H9 (cell line): Measurements from ENCODE around the gene MAGED4. TPM values are rescaled to one million over a fixed set of nuclear protein-coding genes. Genes with fewer than 3 reads are reported as not detected.

Source experiments
- DNase-seq: peaks from one replicate; pipeline ENCODE4 v3.0.0-alpha.2; 2017
- H2AFZ ChIP-seq: one replicate; pipeline ENCODE4 v1.6.1; 2013; ENCODE audit warnings: mild to moderate bottlenecking, low read length, control low read depth, moderate library complexity
- H2AK5ac ChIP-seq: 2 replicates; pipeline ENCODE4 v1.6.1; 2013; ENCODE audit warnings: low read length, control low read depth, mixed read lengths; ENCODE audit not compliant: insufficient read length
- H2BK120ac ChIP-seq: one replicate; pipeline ENCODE4 v1.6.1; 2013; ENCODE audit warnings: low read depth, mild to moderate bottlenecking, low read length, control low read depth, inconsistent platforms; ENCODE audit not compliant: poor library complexity, severe bottlenecking
- H2BK12ac ChIP-seq: 2 replicates; pipeline ENCODE4 v1.6.1; 2013; ENCODE audit warnings: low read length, control low read depth, mixed read lengths, low read depth; ENCODE audit not compliant: insufficient read length
- H2BK15ac ChIP-seq: 2 replicates; pipeline ENCODE4 v1.6.1; 2013; ENCODE audit warnings: low read depth, low read length, control low read depth
- H2BK20ac ChIP-seq: one replicate; pipeline ENCODE4 v1.6.1; 2013; ENCODE audit warnings: low read depth, mild to moderate bottlenecking, low read length, control low read depth, inconsistent platforms; ENCODE audit not compliant: poor library complexity, severe bottlenecking
- H2BK5ac ChIP-seq: 2 replicates; pipeline ENCODE4 v1.6.1; 2013; ENCODE audit warnings: low read length, control low read depth, mixed read lengths; ENCODE audit not compliant: insufficient read length
- H3K14ac ChIP-seq: 2 replicates; pipeline ENCODE4 v1.6.1; 2013; ENCODE audit warnings: low read length, control low read depth; ENCODE audit not compliant: insufficient read depth
- H3K18ac ChIP-seq: 2 replicates; pipeline ENCODE4 v1.6.1; 2013; ENCODE audit warnings: low read depth, mild to moderate bottlenecking, mixed read lengths, low read length, control low read depth; ENCODE audit not compliant: insufficient read length
- H3K23ac ChIP-seq: 2 replicates; pipeline ENCODE4 v1.6.1; 2013; ENCODE audit warnings: low read length, control low read depth, mixed read lengths, low read depth; ENCODE audit not compliant: insufficient read length
- H3K23me2 ChIP-seq: 2 replicates; pipeline ENCODE4 v1.6.1; 2013; ENCODE audit warnings: low read depth, mild to moderate bottlenecking, mixed read lengths, low read length, control low read depth; ENCODE audit not compliant: insufficient read length, poor library complexity, severe bottlenecking
- H3K27ac ChIP-seq: 2 replicates; pipeline ENCODE4 v1.5.1; 2013; ENCODE audit warnings: low read length, control low read depth, mixed read lengths, low read depth; ENCODE audit not compliant: insufficient read length
- H3K27me3 ChIP-seq: 2 replicates; pipeline ENCODE4 v1.6.1; 2013; ENCODE audit warnings: low read length, control low read depth, inconsistent platforms; ENCODE audit not compliant: insufficient read depth
- H3K4ac ChIP-seq: 2 replicates; pipeline ENCODE4 v1.6.1; 2013; ENCODE audit warnings: low read depth, mild to moderate bottlenecking, control low read depth, inconsistent platforms, low read length, moderate library complexity
- H3K4me1 ChIP-seq: 2 replicates; pipeline ENCODE4 v1.6.1; 2013; ENCODE audit warnings: low read length, control low read depth, inconsistent platforms; ENCODE audit not compliant: insufficient read depth
- H3K4me2 ChIP-seq: 2 replicates; pipeline ENCODE4 v1.6.1; 2013; ENCODE audit warnings: low read length, control low read depth, mixed read lengths; ENCODE audit not compliant: insufficient read length, insufficient read depth
- H3K56ac ChIP-seq: 2 replicates; pipeline ENCODE4 v1.6.1; 2013; ENCODE audit warnings: low read depth, mild to moderate bottlenecking, mixed read lengths, low read length, control low read depth; ENCODE audit not compliant: insufficient read length
- H3K79me1 ChIP-seq: 2 replicates; pipeline ENCODE4 v1.6.1; 2013; ENCODE audit warnings: low read depth, mild to moderate bottlenecking, moderate library complexity, low read length, control low read depth, inconsistent platforms; ENCODE audit not compliant: insufficient read depth, poor library complexity, severe bottlenecking
- H3K79me2 ChIP-seq: 2 replicates; pipeline ENCODE4 v1.6.1; 2013; ENCODE audit warnings: low read length, control low read depth, inconsistent platforms; ENCODE audit not compliant: insufficient read depth
- H3K9ac ChIP-seq: 2 replicates; pipeline ENCODE4 v1.6.1; 2013; ENCODE audit warnings: low read length, control low read depth, mixed read lengths; ENCODE audit not compliant: insufficient read length; ENCODE audit errors: extremely low read depth
- H3K9me3 ChIP-seq: one replicate; pipeline ENCODE4 v1.6.1; 2013; ENCODE audit warnings: low read depth, low read length, inconsistent platforms; ENCODE audit not compliant: control insufficient read depth
- H3T11ph ChIP-seq: one replicate; pipeline ENCODE4 v1.6.1; 2013; ENCODE audit warnings: mild to moderate bottlenecking, low read length, control low read depth, inconsistent platforms
- H4K20me1 ChIP-seq: one replicate; pipeline ENCODE4 v1.6.1; 2013; ENCODE audit not compliant: control insufficient read depth, insufficient read length, insufficient read depth
- H4K5ac ChIP-seq: 2 replicates; pipeline ENCODE4 v1.6.1; 2013; ENCODE audit warnings: low read depth, mild to moderate bottlenecking, mixed read lengths, low read length, control low read depth; ENCODE audit not compliant: insufficient read length
- H4K8ac ChIP-seq: replicated peaks from 2 replicates; pipeline ENCODE4 v1.6.1; 2013; ENCODE audit warnings: low read length, control low read depth, mixed read lengths, low read depth; ENCODE audit not compliant: insufficient read length
- H4K91ac ChIP-seq: 2 replicates; pipeline ENCODE4 v1.6.1; 2013; ENCODE audit warnings: low read depth, mild to moderate bottlenecking, moderate library complexity, mixed read lengths, low read length, control low read depth; ENCODE audit not compliant: insufficient read length
- H3K27ac Mint-ChIP-seq, 3 experiments: 2 replicates in 2 of 3; 3 replicates in 1 of 3; pipeline ENCODE4 v1.8.0; 2020 to 2021; ENCODE audit warnings: mixed read lengths in 3 of 3, mild to moderate bottlenecking in 1 of 3, moderate library complexity in 1 of 3
- H3K27me3 Mint-ChIP-seq: 2 replicates; pipeline ENCODE4 v1.8.0; 2021; ENCODE audit warnings: low read depth, mild to moderate bottlenecking, moderate library complexity, mixed read lengths
- H3K36me3 Mint-ChIP-seq, 3 experiments: 2 replicates in 2 of 3; 3 replicates in 1 of 3; pipeline ENCODE4 v1.8.0; 2020 to 2021; ENCODE audit warnings: low read depth in 3 of 3, mixed read lengths in 3 of 3; ENCODE audit not compliant: insufficient read depth in 1 of 3
- H3K4me1 Mint-ChIP-seq, 2 experiments: 2 replicates each; pipeline ENCODE4 v1.8.0; 2020; ENCODE audit warnings: mixed read lengths in 2 of 2
- H3K4me3 Mint-ChIP-seq, 2 experiments: 2 replicates in 1 of 2; 3 replicates in 1 of 2; pipeline ENCODE4 v1.8.0; 2020 to 2021; ENCODE audit warnings: mild to moderate bottlenecking in 2 of 2, mixed read lengths in 2 of 2, moderate library complexity in 1 of 2
- H3K9me3 Mint-ChIP-seq, 2 experiments: 2 replicates in 1 of 2; 3 replicates in 1 of 2; pipeline ENCODE4 v1.8.0; 2020; ENCODE audit warnings: mild to moderate bottlenecking in 2 of 2, mixed read lengths in 2 of 2, moderate library complexity in 1 of 2
- WGBS: extraction: QIAGEN DNeasy Blood & Tissue Kit; methylation state at CpG from one replicate; pipeline ENCODE4 v1.1.7; 2013; ENCODE audit warnings: missing lambda C conversion rate, low lambda C conversion rate, mixed read lengths; ENCODE audit not compliant: insufficient read length; ENCODE audit errors: extremely low coverage; 5-methylcytosine and 5-hydroxymethylcytosine counted together
- total RNA-seq: library from RNA; stranded (reverse); gene quantifications from 2 replicates; pipeline ENCODE4 v1.2.1, GENCODE V29; 2021
- TF ChIP-seq, protein P1 (sequence below): fragments of 200-600 bp; sonication (generic); conservative IDR thresholded peaks from 3 replicates; pipeline ENCODE4 v1.8.0; 2021; ENCODE audit warnings: antibody characterized with exemption, mild to moderate bottlenecking

Gene MAGED4
- total RNA-seq, 1 experiment from 2014 or later, result 74.5 TPM

GRCh38 chrX:52217494-52218160 is 32.9 kb downstream of the MAGED4 start:
- peaks cover 5% of the 10 kb centered on the region for H3K27me3 Mint-ChIP-seq
- Histone ChIP-seq H2BK5ac (no peak overlapping the region), H2AFZ (no peak overlapping the region), H4K5ac (no peak overlapping the region), H2BK20ac (no peak overlapping the region), H4K8ac (no peak overlapping the region), H2BK12ac (no peak overlapping the region), H3K9me3 (peaks cover 17% of the 10 kb centered on the region), H3K23me2 (no peaks in the 10 kb centered on the region), H4K20me1 (no peaks in the 10 kb centered on the region), H3K4me1 (no peaks in the 10 kb centered on the region), H3K27ac (no peak overlapping the region), H2BK15ac (no peak overlapping the region), H3K79me1 (no peaks in the 10 kb centered on the region), H3K56ac (no peak overlapping the region), H3K4me2 (no peak overlapping the region), H3K9ac (no peak overlapping the region), H2AK5ac (no peak overlapping the region), H3T11ph (no peak overlapping the region), H3K23ac (no peak overlapping the region), H4K91ac (no peak overlapping the region), H3K27me3 (no peaks in the 10 kb centered on the region), H3K79me2 (no peaks in the 10 kb centered on the region), H3K14ac (no peak overlapping the region), H3K18ac (no peak overlapping the region), H3K4ac (no peak overlapping the region), H2BK120ac (no peak overlapping the region)
- WGBS, result no CpG with 5 or more reads among the region's 2 CpGs
- TF ChIP-seq, protein P1, sequence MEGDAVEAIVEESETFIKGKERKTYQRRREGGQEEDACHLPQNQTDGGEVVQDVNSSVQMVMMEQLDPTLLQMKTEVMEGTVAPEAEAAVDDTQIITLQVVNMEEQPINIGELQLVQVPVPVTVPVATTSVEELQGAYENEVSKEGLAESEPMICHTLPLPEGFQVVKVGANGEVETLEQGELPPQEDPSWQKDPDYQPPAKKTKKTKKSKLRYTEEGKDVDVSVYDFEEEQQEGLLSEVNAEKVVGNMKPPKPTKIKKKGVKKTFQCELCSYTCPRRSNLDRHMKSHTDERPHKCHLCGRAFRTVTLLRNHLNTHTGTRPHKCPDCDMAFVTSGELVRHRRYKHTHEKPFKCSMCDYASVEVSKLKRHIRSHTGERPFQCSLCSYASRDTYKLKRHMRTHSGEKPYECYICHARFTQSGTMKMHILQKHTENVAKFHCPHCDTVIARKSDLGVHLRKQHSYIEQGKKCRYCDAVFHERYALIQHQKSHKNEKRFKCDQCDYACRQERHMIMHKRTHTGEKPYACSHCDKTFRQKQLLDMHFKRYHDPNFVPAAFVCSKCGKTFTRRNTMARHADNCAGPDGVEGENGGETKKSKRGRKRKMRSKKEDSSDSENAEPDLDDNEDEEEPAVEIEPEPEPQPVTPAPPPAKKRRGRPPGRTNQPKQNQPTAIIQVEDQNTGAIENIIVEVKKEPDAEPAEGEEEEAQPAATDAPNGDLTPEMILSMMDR, result peak; percentile 54
- peaks cover 5% of the 10 kb centered on the region in 2 experiments; a peak in 3 of 4 replicates for H3K4me1 Mint-ChIP-seq
- peak overlapping the region in 1 of 3 experiments; percentile 57; a peak in 1 of 7 replicates for H3K27ac Mint-ChIP-seq
- peak; percentile 63 for DNase-seq
- peaks cover 11 to 25% (median 25%) of the 10 kb centered on the region in 3 experiments for H3K36me3 Mint-ChIP-seq
- H3K4me3 Mint-ChIP-seq, result no peak overlapping the region
- H3K9me3 Mint-ChIP-seq, result peaks cover 70 to 77% of the 10 kb centered on the region in 2 experiments
